HG03439 (cell line): ENCODE data around the gene TMEM217.
A peak's percentile ranks its signal among the peaks of the same experiment; 100 is the strongest.

Experiments
- ATAC-seq: cut with Tn5 transposase; IDR thresholded peaks from one replicate; pipeline ENCODE4 v1.9.1; 2021; ENCODE audit warnings: mild to moderate bottlenecking, moderate library complexity; ENCODE audit not compliant: unreplicated experiment

The TMEM217 gene

DNA sequence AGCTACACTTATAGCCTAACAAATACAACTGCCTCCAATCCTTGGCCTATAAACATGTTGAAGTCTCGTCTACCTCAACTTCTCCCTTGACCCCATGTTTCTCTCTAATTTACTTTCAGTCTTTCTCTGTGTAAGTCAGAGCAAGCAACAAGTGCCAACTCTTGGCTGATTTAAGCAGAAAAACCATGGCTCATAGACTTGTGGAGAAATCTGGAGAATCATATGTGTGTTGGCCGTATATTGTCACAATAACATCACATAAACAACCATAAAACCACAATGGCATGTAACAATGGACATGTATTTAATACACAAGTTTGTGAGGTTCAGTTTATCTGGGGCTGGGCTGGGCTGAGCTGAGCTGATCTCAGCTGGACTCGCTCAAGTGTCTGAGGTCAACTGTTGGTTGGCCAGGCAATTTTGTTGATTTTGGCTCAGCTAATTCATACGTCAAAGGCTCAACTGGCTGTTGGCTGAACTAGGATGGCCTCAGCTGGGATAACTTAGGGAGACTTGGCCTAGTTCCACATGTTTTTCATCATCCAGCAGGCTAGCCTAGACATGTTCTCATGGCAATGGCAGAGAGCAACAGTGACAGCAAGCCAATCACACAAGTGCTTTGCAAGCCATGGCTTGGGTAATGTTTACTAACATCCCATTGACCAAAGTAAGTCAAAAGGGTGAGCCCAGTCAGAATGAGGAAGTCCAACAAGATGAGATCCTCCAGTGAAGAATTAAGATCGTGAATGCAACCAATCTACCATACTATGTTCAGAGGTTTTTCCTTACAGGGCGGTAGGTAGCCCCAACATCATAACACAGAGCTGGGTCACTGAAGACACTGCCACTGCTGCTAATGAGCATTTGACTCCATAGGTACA is 13.3 kb downstream of the TMEM217 start:
- ATAC-seq = no peak

DNA sequence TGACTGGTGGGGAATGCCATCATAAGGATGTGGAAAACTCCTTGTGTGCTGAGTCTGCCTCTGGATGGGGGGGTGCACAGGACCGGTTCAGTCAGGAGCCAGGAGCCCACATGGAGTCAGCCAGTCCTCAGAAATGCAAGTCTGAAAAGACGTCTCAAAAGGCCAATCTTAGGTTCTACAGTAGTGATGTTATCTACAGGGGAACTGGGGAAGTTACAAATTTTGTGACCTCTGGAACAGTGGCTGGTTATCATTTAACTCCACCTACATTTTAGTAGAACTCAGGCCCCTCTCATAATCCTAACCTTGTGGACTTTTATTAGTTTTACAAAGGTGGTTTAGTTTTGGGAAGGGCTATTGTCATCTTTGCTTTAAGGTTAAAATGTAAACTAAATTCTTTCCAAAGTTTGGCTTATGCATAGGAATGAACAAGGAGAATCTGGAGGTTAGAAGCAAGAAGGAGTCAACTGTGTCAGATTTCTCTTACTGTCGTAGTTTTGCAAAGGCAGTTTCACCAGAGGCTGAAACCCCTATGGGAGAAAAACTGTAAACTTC is 14.1 kb downstream of the TMEM217 start:
- ATAC-seq = no peak

DNA sequence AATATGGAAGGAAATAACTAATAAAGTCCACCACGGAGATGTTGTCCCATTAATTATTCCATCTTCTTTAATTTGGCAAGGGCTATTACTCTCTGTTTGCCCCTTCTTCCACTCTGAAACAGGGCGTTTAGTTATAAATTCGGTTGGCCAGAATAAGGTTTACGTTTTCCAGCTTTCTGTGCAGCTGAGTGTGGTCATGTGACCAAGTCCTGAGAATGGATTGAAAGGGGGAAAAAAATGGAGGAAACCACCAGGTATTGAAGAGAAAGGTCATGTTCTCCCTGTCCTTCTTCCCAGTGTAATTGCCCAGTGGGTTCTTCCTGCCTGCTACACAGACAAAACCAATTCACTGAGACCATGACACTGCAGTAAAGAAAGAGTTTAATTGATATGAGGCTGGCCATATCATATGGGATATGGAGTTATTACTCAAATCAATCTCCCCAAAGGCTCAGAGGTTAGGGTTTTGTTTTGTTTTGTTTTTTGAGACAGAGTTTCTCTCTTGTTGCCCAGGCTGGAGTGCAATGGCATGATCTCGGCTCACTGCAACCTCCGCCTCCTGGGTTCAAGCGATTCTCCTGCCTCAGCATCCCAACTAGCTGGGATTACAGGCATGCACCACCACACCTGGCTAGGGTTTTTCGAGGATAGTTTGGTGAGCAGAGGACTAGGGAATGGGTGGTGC is 14.7 kb downstream of the TMEM217 start:
- no peak for ATAC-seq

- no peak for ATAC-seq
Measured at GRCh38 chr6:37242429-37243052, 15.4 kb downstream of the TMEM217 start.

DNA sequence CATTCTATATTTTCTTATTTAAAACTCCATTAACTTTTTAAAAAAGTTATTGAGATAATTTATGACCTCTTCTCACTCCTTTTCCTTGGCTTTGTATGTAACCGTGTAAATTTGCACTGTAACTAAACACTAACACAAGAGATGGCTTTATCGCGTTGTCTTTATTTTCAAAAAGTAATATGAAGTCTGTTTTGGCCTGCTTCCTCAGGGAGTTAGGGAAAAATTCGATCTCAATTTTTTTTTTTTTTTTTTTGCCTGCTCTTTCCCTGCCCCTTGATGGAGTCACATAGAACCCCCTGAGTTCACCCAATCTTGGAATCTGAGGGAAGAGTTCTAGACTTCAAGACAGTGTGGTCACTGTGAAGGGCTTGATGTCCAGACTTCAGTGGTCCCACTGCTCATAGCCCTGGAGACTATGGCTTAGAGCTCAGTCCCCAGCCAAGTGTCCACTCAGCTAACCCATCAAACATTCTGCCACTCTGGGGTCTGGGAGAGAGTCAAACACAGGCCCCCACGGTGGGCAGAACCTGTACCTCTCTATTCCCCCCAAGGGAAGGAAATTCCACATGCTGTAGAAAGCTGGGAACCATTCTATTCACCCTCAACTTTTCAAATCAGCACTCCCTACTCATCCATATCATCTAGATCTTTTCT is 16.0 kb downstream of the TMEM217 start:
- ATAC-seq = no peak

DNA sequence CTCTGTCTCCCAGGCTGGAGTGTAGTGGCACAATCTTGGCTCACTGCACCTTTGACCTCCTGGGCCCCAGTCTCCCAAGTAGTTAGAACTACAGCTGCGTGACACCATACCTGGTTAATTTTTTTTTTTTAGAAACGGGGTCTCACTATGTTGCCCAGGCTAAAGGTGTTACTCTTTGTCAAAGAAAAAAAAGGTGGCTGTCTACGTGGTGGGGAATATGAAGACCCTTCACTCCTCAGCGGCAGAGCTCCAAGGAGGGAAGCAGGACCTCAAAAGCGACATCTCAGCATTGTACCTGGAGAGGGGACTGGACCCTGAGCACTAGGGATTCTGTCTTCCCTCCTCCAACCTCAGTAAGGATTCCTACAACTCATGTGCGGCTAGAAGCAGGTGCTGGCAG is 16.8 kb downstream of the TMEM217 start:
- ATAC-seq = no peak

DNA sequence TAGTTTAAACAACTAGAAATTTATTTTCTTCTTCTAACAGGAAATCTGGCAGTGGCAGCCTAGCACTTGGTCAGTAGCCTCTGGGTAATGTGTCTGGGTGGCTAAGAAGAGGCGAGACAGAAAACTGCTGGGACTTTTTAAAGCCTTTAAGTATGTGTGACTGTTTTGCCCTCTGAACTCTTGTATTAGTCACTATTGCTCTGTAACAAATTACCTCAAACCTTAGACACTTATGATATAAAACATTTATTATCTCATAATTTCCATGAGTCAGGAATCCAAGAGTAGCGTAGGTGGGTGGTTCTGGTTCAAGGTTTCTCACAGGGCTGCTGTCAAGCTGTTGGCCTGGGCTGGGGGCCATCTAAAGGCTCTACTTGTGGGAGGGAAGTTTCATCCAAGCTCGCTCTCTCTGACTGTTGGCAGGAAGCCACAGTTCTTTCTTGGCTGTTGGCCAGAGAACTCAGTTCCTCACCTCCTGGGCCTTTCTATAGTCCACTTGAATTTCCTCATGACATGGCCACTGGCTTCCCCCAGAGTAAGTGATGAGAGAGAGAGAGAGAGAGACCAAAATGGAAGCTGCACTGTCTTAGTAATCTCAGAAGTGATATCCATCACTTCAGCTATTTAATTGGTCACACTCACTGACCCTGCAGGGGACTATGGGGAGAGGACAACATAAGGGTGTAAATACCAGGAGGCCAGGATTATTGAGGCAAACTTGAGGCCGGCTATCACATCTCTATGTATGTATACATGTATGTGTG is 17.8 kb downstream of the TMEM217 start:
- ATAC-seq = peak; percentile 65

DNA sequence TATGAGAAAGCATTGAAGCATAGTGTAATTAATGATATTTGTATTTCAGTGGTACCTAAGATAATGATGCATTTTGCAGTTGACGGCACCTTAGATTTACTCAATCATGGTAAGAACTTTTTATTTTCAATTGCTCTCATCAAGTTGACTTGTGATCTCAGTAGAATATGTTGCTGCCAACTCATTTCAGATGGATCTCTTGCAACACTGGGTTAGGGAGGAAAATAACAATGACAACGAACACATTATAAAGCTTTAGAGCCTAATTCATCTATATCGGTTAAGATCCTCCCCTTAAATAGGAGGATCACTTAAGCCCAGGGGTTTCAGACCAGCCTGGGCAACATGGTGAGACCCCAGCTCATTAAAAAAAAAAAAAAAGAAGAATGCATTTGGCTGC is 18.4 kb downstream of the TMEM217 start:
- no peak for ATAC-seq

DNA sequence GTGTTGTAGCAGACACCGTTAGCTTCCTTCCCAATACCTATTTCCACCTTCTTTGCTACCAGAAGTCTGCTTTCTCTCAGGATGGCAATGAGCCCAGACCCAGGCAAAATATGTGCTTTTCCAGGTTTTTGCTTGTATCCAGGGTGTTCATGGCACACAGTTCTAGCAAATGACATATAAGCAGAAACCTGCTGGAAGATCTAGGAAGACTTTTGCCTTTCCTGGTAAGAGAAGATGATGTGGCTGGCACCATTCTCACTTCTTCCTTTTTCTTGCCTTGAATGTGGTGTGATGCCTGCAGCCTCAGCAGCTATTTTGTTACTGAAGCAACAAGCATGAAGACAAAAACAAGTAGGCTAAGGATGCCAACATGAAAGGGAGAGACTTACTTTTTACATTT is 19.6 kb downstream of the TMEM217 start:
- no peak for ATAC-seq

DNA sequence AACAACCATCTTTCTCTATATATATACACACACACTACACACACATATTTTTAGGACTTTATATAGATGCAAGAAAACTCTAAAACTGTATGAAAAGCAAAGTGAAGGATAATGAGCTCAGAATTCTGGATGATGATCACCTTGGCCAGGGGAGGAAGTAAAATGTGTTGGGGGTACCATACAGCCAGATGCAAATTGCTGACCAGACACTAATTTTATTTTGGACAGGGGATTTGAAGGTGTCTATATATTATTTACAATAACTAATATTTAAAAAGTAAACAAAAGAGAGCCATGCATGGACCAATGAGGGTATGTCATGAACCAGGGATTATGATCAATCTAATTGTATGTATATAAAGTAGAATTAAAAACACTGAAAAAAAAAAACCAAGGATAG is 20.2 kb downstream of the TMEM217 start:
- ATAC-seq = no peak

DNA sequence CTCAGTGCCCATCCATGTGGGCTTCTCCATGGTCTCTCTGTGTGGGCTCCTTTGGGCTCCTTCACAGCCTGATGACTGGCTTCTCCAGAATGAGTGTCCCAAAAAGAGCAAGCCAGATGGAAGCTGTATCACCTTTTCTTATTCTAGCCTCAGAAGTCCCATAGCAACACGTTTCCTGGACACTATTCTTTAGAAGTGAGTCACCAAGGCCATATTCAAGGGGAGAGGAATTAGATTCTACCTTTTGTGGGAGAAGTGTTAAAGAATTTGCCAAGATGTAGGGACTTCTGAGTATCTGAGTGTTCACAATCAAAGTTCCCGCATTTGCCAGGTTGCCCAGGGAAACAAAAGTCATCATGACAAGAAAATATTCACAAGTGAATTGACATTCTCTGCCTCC is 21.0 kb downstream of the TMEM217 start:
- ATAC-seq = no peak

DNA sequence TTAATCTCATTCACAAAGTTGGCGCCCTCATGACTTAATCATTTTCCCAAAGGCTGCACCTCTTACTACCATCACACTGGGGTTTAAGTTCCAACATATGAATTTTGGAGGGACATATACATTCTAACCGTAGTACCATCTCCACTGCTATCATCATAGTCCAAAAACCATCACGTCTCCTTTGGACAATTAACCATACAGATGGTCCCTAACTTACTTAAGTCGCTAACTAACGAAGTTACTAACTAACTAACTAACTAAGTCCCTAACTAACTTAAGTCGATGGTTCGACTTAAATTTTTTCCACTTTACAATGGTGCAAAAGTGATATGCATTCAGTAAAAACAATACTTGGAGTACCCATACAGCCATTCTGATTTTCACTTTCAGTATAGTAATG is 24.4 kb downstream of the TMEM217 start:
- no peak for ATAC-seq

DNA sequence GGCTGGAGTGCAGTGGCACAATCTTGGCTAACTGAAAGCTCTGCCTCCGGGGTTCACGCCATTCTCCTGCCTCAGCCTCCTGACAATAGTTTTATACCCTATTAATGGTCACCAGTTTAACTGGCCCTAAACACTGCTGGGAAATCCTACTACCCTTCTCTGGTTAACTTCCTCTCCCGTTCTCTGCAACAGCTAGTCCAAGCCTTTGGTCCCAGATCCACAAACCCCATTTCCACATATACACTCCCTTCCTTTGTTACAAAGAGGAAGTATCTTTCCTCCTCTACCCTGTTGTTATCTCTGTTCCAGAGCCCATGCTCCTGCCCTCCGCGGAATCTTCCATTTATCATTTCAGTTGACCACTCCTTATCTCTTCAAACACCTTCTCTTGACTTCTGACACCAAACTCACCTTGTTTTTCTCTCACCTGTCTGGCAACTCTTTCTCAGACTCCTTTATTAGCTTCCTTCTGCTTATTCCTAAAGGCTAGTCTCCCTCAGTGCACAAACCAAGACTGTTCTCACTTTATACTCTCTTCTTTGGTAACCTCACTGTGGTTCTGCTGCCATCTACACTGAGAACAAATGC is 25.4 kb downstream of the TMEM217 start:
- no peak for ATAC-seq

DNA sequence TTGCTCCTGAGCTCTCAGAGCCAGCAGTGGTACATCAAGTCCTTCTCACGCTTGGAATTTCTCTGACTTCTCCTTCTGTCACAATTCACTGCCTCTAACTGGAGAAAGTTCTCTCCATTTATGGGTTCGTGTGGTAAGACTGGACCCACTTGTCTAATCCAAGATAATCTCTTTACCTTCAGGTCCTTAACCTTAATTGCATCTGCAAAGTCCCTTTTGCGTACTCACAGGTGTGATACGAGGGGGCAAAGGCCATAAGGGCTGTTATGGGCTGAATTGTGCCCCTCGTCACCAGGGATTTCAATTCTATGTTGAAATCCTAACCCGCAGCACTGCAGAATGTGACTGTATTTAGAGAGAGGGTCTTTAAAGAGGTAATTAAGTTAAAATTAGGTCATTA is 27.8 kb downstream of the TMEM217 start:
- no peak for ATAC-seq

DNA sequence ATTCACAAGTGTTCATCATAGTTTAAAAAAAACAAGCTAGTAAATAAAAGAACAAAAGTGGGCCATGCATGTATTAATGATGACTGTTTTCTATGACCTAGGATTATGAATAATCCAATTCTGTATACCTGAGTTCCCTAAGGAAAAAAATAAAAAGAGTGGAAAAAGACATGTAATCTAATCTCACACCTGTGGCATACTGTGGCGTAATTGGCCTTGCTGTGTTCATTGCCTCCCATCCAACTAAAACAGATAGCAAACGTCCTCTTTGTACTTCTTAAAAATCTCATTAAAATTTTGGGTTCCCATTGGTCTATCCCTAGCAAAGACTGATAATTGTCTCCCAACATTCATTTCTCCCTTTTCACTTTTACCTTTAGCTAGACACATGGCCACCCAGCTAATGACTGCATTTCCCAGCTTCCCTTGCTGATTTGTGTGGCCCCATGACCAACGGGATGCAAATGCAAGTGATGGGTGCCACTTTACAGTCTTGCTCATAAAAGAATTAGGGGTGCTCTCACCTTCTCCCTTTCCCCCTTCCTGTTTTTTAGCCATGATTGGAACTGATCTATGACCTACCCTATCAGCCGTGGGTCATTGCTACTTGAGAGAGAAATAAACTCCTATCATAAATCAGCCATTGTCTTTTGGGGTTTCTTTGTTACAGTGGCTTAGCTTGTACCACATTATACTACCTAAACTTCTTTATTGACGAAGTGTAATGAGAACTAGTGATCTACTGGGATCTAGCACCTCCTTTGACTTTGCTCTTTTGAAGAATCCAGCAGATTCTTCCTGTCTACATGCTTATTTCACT is 32.4 kb downstream of the TMEM217 start:
- ATAC-seq = no peak

- ATAC-seq = no peak
Measured at GRCh38 chr6:37222992-37223391, 35.0 kb downstream of the TMEM217 start.

DNA sequence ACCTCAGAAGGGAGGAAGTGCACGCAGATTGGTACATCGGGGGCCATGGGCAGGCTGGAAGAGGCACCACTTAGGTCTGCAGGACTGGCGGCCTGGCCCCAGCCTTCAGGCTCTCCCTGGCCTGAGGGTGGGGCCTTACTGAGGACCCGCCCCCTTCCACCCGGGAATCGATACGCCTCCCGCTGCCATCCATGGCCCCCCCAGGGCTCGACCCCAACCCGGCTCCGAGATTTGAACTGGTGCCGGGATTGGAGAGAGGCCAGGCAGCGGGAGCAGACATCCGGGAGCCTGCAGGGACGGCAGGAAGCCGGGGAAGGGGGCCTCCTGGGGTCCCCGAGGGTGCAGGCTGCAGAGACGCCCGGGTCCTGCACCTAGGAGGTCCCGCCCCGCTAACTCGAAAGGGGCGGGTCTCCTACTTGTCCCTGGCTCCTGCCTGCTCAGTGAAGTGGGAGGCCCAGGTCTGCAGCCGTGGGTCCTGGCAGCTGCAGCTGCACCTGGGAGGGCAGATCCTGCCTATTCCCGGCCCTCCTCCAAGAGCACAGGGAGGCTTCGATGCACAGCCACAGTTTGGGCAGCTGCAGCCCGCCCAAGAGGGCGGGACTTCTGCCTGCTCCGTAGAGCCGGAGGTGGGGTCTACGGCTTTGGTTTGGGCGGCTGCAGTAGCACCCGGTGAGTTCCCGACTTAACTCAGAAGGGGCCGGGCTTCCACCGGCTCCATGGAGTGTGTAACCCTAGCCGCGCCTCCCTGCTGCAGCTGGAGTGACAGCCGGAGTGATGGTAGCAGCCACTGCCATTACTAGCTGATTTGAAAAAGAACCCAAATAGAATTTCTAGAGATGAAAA is 35.6 kb downstream of the TMEM217 start:
- ATAC-seq = peak; percentile 88

DNA sequence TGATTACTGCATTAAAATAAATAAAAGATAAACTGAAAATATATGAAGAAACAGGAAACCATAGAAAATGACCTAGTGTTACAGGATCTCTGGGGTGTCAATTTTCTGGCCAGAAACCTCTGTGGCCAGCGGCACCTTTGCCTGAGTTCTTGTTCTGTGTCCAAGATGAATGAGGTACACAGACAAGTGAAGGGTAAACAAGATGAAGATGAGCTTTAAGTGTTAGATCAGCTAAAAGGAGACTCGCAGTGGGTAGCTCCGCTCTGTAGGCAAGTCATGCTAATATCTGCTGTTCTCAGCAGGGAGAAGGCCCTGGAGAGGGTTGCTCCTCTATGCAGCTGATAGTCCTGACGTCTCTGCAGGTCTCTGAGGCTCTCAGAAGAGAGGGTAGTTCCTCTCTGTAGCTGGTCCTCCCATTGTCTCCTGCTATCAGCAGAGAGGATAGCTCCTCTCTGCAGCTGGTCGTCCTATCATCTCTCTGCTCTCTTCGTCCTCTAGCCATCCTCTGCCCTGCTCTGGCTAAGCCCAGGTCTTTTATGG is 36.3 kb downstream of the TMEM217 start:
- no peak for ATAC-seq
